HL-60 (cell line): Measurements from ENCODE around the gene PRIMA1.

ENCODE experiments used
- DNase-seq, 2 experiments: peaks; one replicate each; pipeline ENCODE4 v3.0.0-alpha.2; 2010 to 2020; ENCODE audit warnings: low read depth in 1 of 2, low spot score in 1 of 2
- H3K27ac ChIP-seq: fragments of 250-450 bp; sonication (Bioruptor Pico); replicated peaks from 2 replicates; pipeline ENCODE4 v1.5.1; 2020; ENCODE audit warnings: mild to moderate bottlenecking, moderate library complexity
- H3K27me3 ChIP-seq: fragments of 250-450 bp; sonication (Bioruptor Pico); 2 replicates; pipeline ENCODE4 v1.5.1; 2021; ENCODE audit warnings: mild to moderate bottlenecking, moderate library complexity; ENCODE audit not compliant: insufficient read depth, poor library complexity, severe bottlenecking
- H3K4me3 ChIP-seq: replicated peaks from 2 replicates; pipeline ENCODE4 v1.5.1; 2011; ENCODE audit warnings: mild to moderate bottlenecking, control low read depth, low read length; ENCODE audit not compliant: insufficient read depth
- CTCF ChIP-seq: IDR thresholded peaks from one replicate; pipeline ENCODE4 v1.5.1; 2011; ENCODE audit warnings: low read length, control low read depth, inconsistent platforms; ENCODE audit not compliant: insufficient read depth
- GABPA ChIP-seq: IDR thresholded peaks from 2 replicates; pipeline ENCODE4 v1.6.1; 2012; ENCODE audit warnings: low read depth
- POLR2AphosphoS5 ChIP-seq: IDR thresholded peaks from 2 replicates; pipeline ENCODE4 v1.6.1; 2012; ENCODE audit warnings: low read depth
- REST ChIP-seq: IDR thresholded peaks from 2 replicates; pipeline ENCODE4 v1.6.1; 2012; ENCODE audit warnings: low read depth; ENCODE audit not compliant: insufficient replicate concordance
- SPI1 ChIP-seq: IDR thresholded peaks from 2 replicates; pipeline ENCODE4 v1.6.1; 2012; ENCODE audit warnings: low read depth, mild to moderate bottlenecking, borderline replicate concordance

Gene PRIMA1

GRCh38 chr14:93703941-93704340 lies 84.3 kb downstream of the PRIMA1 start:
- Histone ChIP-seq H3K27ac (no peak overlapping the region), H3K27me3 (peaks cover 3% of the 10 kb centered on the region), H3K4me3 (no peak overlapping the region)
- TF ChIP-seq GABPA (no peak), REST (no peak), CTCF (no peak), POLR2AphosphoS5 (no peak), SPI1 (no peak)
- no peak for DNase-seq

- TF ChIP-seq POLR2AphosphoS5 (no peak), GABPA (no peak), SPI1 (no peak), CTCF (no peak), REST (no peak)
- no peak for DNase-seq
- Histone ChIP-seq H3K27ac (no peak overlapping the region), H3K27me3 (peaks cover 3% of the 10 kb centered on the region), H3K4me3 (no peak overlapping the region)
Measured at GRCh38 chr14:93702946-93703345, 85.3 kb downstream of the PRIMA1 start.

- no peaks in the 10 kb centered on the region for H3K27me3 ChIP-seq
- no peak overlapping the region for H3K27ac ChIP-seq
- TF ChIP-seq POLR2AphosphoS5, result no peak
- TF ChIP-seq REST, result no peak
- TF ChIP-seq CTCF, result no peak
- TF ChIP-seq GABPA, result no peak
- no peak for TF ChIP-seq SPI1
- DNase-seq, result no peak
- H3K4me3 ChIP-seq, result no peak overlapping the region
Measured at GRCh38 chr14:93701562-93701961, 86.7 kb downstream of the PRIMA1 start.
